ENCODE measurements around the gene SCFD2. TPM values are rescaled to one million over a fixed set of nuclear protein-coding genes. Genes with fewer than 3 reads are reported as not detected.
"Not testable (repeated sequence)": the region's sequence is repeated elsewhere in the genome, so short reads cannot be mapped to it uniquely, and the experiment has no call there.

SCFD2 gene
- total RNA-seq, 1 donor from 2014 or later, result 13.2 TPM

- ATAC-seq (no peak), DNase-seq (no peak)
- intact Hi-C loops (cut with DNase I), result no loop called here
- Histone ChIP-seq H3K9me3 (no peaks in the 10 kb centered on the region), H3K36me3 (no peaks in the 10 kb centered on the region), H3K4me3 (no peak overlapping the region), H3K27me3 (ENCODE audit: low read depth) (no peaks in the 10 kb centered on the region), H3K4me1 (no peaks in the 10 kb centered on the region), H3K27ac (no peak overlapping the region)
- no peak for TF ChIP-seq CTCF (IDR thresholded peaks at IDR 0.05)
Observed at GRCh38 chr4:53306729-53307128, 59.1 kb downstream of the SCFD2 start.

DNA sequence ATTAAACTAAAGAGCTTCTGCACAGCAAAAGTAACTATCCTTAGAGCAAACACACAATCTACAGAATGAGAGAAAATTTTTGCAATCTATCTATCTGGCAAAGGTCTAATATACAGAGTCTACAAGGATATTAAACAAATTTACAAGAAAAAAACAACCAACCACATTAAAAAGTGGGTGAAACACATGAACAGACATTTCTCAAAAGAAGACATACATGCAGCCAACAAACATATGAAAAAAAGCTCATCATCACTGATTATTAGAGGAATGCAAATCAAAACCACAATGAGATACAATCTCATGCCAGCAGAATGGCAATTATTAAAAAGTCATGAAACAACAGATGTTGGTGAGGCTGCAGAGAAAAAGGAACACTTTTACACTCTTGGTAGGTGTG, 73.7 kb downstream of the SCFD2 start:
- DNase-seq; ATAC-seq; intact Hi-C loops (cut with DNase I); H3K4me1 ChIP-seq; H3K27me3 ChIP-seq (ENCODE audit: low read depth); H3K36me3 ChIP-seq; H3K4me3 ChIP-seq; H3K27ac ChIP-seq: not testable (repeated sequence)
- peaks cover 51% of the 10 kb centered on the region for H3K9me3 ChIP-seq

- Histone ChIP-seq H3K4me3 (no peak overlapping the region), H3K9me3 (no peaks in the 10 kb centered on the region), H3K36me3 (no peaks in the 10 kb centered on the region), H3K27ac (no peak overlapping the region), H3K4me1 (no peaks in the 10 kb centered on the region), H3K27me3 (ENCODE audit: low read depth) (no peaks in the 10 kb centered on the region)
- ATAC-seq (no peak), DNase-seq (no peak)
- TF ChIP-seq CTCF (IDR thresholded peaks at IDR 0.05), result no peak
- intact Hi-C loops (cut with DNase I), result no loop called here
Observed at GRCh38 chr4:53281438-53281837, 84.4 kb downstream of the SCFD2 start.

GRCh38 chr4:53280846-53281245, 85.0 kb downstream of the SCFD2 start:
- Histone ChIP-seq H3K9me3 (no peaks in the 10 kb centered on the region), H3K4me1 (no peaks in the 10 kb centered on the region), H3K27me3 (ENCODE audit: low read depth) (no peaks in the 10 kb centered on the region), H3K27ac (no peak overlapping the region), H3K4me3 (no peak overlapping the region), H3K36me3 (no peaks in the 10 kb centered on the region)
- no peak for DNase-seq
- ATAC-seq, result no peak
- TF ChIP-seq CTCF (IDR thresholded peaks at IDR 0.05), result no peak
- intact Hi-C loops (cut with DNase I), result no loop called here

DNA sequence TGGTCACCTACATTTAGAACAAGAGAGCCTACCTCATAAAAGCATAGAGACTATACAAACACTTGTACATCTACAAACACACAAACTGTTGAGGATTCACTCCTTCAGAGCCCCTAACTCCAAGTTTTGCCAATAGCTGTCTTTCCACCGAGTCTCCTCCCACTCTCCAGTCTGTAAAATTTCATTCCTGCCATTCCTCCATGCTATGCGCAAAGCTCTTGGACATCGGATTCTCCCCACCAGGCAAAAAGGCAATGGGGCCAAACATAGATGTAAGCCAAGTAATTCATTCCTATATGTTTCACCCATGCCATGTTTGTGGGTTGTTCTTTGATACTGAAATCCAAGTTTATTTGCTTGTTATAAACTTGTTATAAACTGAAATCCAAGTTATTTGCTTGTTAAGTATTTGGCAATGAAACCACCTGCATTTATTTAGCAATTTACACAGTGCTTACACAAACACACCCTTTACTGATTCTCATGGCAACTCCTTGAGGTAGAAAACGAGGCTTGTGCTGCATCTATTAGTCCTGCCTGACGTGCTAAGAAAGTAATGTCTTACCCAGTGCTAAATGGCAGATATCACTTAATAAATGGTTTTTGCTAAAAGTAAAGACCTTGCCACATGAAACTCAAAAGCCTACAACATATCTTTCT, 91.1 kb downstream of the SCFD2 start:
- DNase-seq (no peak), ATAC-seq (no peak)
- Histone ChIP-seq H3K9me3 (no peaks in the 10 kb centered on the region), H3K4me1 (no peaks in the 10 kb centered on the region), H3K36me3 (no peaks in the 10 kb centered on the region), H3K4me3 (no peak overlapping the region), H3K27ac (no peak overlapping the region), H3K27me3 (ENCODE audit: low read depth) (no peaks in the 10 kb centered on the region)
- no peak for TF ChIP-seq CTCF (IDR thresholded peaks at IDR 0.05)
- intact Hi-C loops (cut with DNase I), result no loop called here

GRCh38 chr4:53273726-53274125, 92.1 kb downstream of the SCFD2 start:
- DNase-seq, result no peak
- no peaks in the 10 kb centered on the region for H3K36me3 ChIP-seq
- H3K4me1 ChIP-seq, result no peaks in the 10 kb centered on the region
- ATAC-seq, result no peak
- no peaks in the 10 kb centered on the region for H3K9me3 ChIP-seq
- no peak for TF ChIP-seq CTCF (IDR thresholded peaks at IDR 0.05)
- H3K4me3 ChIP-seq, result no peak overlapping the region
- H3K27ac ChIP-seq, result no peak overlapping the region
- intact Hi-C loops (cut with DNase I), result no loop called here
- no peaks in the 10 kb centered on the region for H3K27me3 ChIP-seq (ENCODE audit: low read depth)

All from lower lobe of right lung (tissue), 2 donors.